ENCODE data around the gene LTBP2. TPM values are rescaled to one million over a fixed set of nuclear protein-coding genes. Genes with fewer than 3 reads are reported as not detected.

Gene LTBP2
- 86.1 and 111 TPM in 2 replicates for total RNA-seq

GRCh38 chr14:74611650-74612349 lies at the start of gene LTBP2:
TSS of gene LTBP2 (minus strand) at chr14:74612237. CDS start at chr14:74611944, 293 bp downstream.

GRCh38 chr14:74493343-74494261 lies 118.4 kb downstream of the LTBP2 start, which contains the start of gene ISCA2:
TSS of gene ISCA2 (plus strand) at chr14:74493765. CDS start at chr14:74493775, 10 bp downstream.

GRCh38 chr14:74492776-74493342 lies 119.2 kb downstream of the LTBP2 start, which contains the start of gene NPC2:
TSS of gene NPC2 (minus strand) at chr14:74493305. CDS start at chr14:74493274, 31 bp downstream.

Other genes with a start within 250 kb of the LTBP2 start
- gene SYNDIG1L, start 186.0 kb downstream of the LTBP2 start, total RNA-seq = not detected in 2 replicates
- 239 and 356 TPM in 2 replicates for gene NPC2, start 118.9 kb downstream of the LTBP2 start, total RNA-seq
- 17.8 and 21.3 TPM in 2 replicates for gene ISCA2, start 118.5 kb downstream of the LTBP2 start, total RNA-seq
- gene AREL1, start 100.8 kb upstream of the LTBP2 start, total RNA-seq = 28.0 and 31.5 TPM in 2 replicates
- gene FCF1, start 100.9 kb upstream of the LTBP2 start, total RNA-seq = 18.9 and 22.2 TPM in 2 replicates
- 14.4 and 18.1 TPM in 2 replicates for gene YLPM1, start 151.1 kb upstream of the LTBP2 start, total RNA-seq

All from hair follicular keratinocyte (primary cell).